ENCODE results near the gene TTC27. TPM values are rescaled to one million over a fixed set of nuclear protein-coding genes. Genes with fewer than 3 reads are reported as not detected.

TTC27 gene
- total and polyA plus RNA-seq, 4 donors = 3.5 to 13.5 (median 6.3) TPM

GRCh38 chr2:32622570-32623310, 5.1 kb upstream of the TTC27 start:
- Histone ChIP-seq H3K4me3 (ENCODE audit: low read depth in 1 of 3, low read length in 3 of 3) (no peak overlapping the region), H3K9ac (ENCODE audit: low read depth in 1 of 2, low read length in 2 of 2) (no peak overlapping the region), H3K27me3 (ENCODE audit: control insufficient read depth in 4 of 4, insufficient read depth in 4 of 4, low read length in 3 of 4) (no peaks in the 10 kb centered on the region), H3K4me1 (ENCODE audit: control insufficient read depth in 4 of 4, insufficient read depth in 4 of 4, low read length in 3 of 4) (peaks cover 2 to 6% (median 5%) of the 10 kb centered on the region in 4 donors), H3K36me3 (ENCODE audit: control insufficient read depth in 4 of 4, insufficient read depth in 3 of 4, low read depth in 1 of 4, low read length in 3 of 4) (peaks cover 3 to 14% (median 3%) of the 10 kb centered on the region in 4 donors), H3K9me3 (ENCODE audit: control insufficient read depth in 4 of 4, low read length in 3 of 4) (no peaks in the 10 kb centered on the region), H3K27ac (ENCODE audit: low read depth in 1 of 2, low read length in 2 of 2) (no peak overlapping the region)
- DNase-seq (ENCODE audit: low spot score) = no peak
- TF ChIP-seq, protein P1, sequence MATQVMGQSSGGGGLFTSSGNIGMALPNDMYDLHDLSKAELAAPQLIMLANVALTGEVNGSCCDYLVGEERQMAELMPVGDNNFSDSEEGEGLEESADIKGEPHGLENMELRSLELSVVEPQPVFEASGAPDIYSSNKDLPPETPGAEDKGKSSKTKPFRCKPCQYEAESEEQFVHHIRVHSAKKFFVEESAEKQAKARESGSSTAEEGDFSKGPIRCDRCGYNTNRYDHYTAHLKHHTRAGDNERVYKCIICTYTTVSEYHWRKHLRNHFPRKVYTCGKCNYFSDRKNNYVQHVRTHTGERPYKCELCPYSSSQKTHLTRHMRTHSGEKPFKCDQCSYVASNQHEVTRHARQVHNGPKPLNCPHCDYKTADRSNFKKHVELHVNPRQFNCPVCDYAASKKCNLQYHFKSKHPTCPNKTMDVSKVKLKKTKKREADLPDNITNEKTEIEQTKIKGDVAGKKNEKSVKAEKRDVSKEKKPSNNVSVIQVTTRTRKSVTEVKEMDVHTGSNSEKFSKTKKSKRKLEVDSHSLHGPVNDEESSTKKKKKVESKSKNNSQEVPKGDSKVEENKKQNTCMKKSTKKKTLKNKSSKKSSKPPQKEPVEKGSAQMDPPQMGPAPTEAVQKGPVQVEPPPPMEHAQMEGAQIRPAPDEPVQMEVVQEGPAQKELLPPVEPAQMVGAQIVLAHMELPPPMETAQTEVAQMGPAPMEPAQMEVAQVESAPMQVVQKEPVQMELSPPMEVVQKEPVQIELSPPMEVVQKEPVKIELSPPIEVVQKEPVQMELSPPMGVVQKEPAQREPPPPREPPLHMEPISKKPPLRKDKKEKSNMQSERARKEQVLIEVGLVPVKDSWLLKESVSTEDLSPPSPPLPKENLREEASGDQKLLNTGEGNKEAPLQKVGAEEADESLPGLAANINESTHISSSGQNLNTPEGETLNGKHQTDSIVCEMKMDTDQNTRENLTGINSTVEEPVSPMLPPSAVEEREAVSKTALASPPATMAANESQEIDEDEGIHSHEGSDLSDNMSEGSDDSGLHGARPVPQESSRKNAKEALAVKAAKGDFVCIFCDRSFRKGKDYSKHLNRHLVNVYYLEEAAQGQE (IDR thresholded peaks at IDR 0.05) = no peak
- no peak for TF ChIP-seq FOXA1 (IDR thresholded peaks at IDR 0.05)
- no peak for TF ChIP-seq GABPA (IDR thresholded peaks at IDR 0.05 in 1 of 2, conservative IDR thresholded peaks at IDR 0.05 in 1 of 2)
- TF ChIP-seq HNF4A (conservative IDR thresholded peaks at IDR 0.05) = peak; percentile 51 to 55
- TF ChIP-seq YY1 (IDR thresholded peaks at IDR 0.05) = no peak
- 48% methylated on average over 2 of the region's 2 CpGs for WGBS

- Histone ChIP-seq H3K4me1 (ENCODE audit: control insufficient read depth in 4 of 4, insufficient read depth in 4 of 4, low read length in 3 of 4) (peaks cover 2 to 7% (median 5%) of the 10 kb centered on the region in 4 donors), H3K36me3 (ENCODE audit: control insufficient read depth in 4 of 4, insufficient read depth in 3 of 4, low read depth in 1 of 4, low read length in 3 of 4) (peaks cover 0 to 12% (median 2%) of the 10 kb centered on the region in 4 donors), H3K27ac (ENCODE audit: low read depth in 1 of 2, low read length in 2 of 2) (no peak overlapping the region), H3K9me3 (ENCODE audit: control insufficient read depth in 4 of 4, low read length in 3 of 4) (no peaks in the 10 kb centered on the region), H3K27me3 (ENCODE audit: control insufficient read depth in 4 of 4, insufficient read depth in 4 of 4, low read length in 3 of 4) (no peaks in the 10 kb centered on the region), H3K9ac (ENCODE audit: low read depth in 1 of 2, low read length in 2 of 2) (no peak overlapping the region), H3K4me3 (ENCODE audit: low read depth in 1 of 3, low read length in 3 of 3) (no peak overlapping the region)
- no peak for DNase-seq (ENCODE audit: low spot score)
- 91% methylated on average over 6 of the region's 6 CpGs for WGBS
- no peak for TF ChIP-seq RAD21 (IDR thresholded peaks at IDR 0.05)
- no peak for TF ChIP-seq SP1 (IDR thresholded peaks at IDR 0.05)
- TF ChIP-seq HNF4G (IDR thresholded peaks at IDR 0.05) = no peak
- TF ChIP-seq MAX (IDR thresholded peaks at IDR 0.05) = no peak
- no peak for TF ChIP-seq NR2F2 (IDR thresholded peaks at IDR 0.05)
- no peak for TF ChIP-seq JUND (IDR thresholded peaks at IDR 0.05)
- TF ChIP-seq HNF4A (conservative IDR thresholded peaks at IDR 0.05) = no peak
- TF ChIP-seq, protein P2, sequence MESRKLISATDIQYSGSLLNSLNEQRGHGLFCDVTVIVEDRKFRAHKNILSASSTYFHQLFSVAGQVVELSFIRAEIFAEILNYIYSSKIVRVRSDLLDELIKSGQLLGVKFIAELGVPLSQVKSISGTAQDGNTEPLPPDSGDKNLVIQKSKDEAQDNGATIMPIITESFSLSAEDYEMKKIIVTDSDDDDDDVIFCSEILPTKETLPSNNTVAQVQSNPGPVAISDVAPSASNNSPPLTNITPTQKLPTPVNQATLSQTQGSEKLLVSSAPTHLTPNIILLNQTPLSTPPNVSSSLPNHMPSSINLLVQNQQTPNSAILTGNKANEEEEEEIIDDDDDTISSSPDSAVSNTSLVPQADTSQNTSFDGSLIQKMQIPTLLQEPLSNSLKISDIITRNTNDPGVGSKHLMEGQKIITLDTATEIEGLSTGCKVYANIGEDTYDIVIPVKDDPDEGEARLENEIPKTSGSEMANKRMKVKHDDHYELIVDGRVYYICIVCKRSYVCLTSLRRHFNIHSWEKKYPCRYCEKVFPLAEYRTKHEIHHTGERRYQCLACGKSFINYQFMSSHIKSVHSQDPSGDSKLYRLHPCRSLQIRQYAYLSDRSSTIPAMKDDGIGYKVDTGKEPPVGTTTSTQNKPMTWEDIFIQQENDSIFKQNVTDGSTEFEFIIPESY (IDR thresholded peaks at IDR 0.05) = no peak
- TF ChIP-seq TAF1 (conservative IDR thresholded peaks at IDR 0.05) = no peak
- no peak for TF ChIP-seq GABPA (IDR thresholded peaks at IDR 0.05 in 1 of 2, conservative IDR thresholded peaks at IDR 0.05 in 1 of 2)
Measured at GRCh38 chr2:32623311-32623706, 4.5 kb upstream of the TTC27 start.

Measured in liver (tissue), 9 donors.